ENCODE measurements around the gene TMEM255B. TPM values are rescaled to one million over a fixed set of nuclear protein-coding genes. Genes with fewer than 3 reads are reported as not detected.
A peak's percentile ranks its signal among the peaks of the same experiment; 100 is the strongest.

The TMEM255B gene
- total RNA-seq, 1 experiment from 2014 or later, result 2.8 TPM

GRCh38 chr13:113864273-113864890 lies 105.4 kb downstream of the TMEM255B start:
- H4K91ac ChIP-seq (ENCODE audit: insufficient read length, low read depth, low read length), result no peak overlapping the region
- peaks cover 2% of the 10 kb centered on the region for H4K20me1 ChIP-seq (ENCODE audit: control insufficient read depth, insufficient read depth, insufficient read length)
- Mint-ChIP-seq H3K4me1 (peaks cover 41 to 44% of the 10 kb centered on the region in 2 experiments), H3K36me3 (ENCODE audit: insufficient read depth in 1 of 3, low read depth in 3 of 3) (peaks cover 0 to 6% (median under 1%) of the 10 kb centered on the region in 3 experiments; a peak in 4 of 7 replicates), H3K4me3 (peak overlapping the region; percentile 65 to 83), H3K27me3 (ENCODE audit: low read depth) (peaks cover 42% of the 10 kb centered on the region), H3K9me3 (peaks cover 0 to 9% of the 10 kb centered on the region in 2 experiments; a peak in 2 of 5 replicates), H3K27ac (no peak overlapping the region; a peak in 1 of 7 replicates)
- TF ChIP-seq CTCF (conservative IDR thresholded peaks at IDR 0.05), result no peak
- no peak overlapping the region for H3K56ac ChIP-seq (ENCODE audit: insufficient read length, low read depth, low read length)
- H3T11ph ChIP-seq (ENCODE audit: low read length), result no peak overlapping the region
- H2BK12ac ChIP-seq (ENCODE audit: insufficient read length, low read depth, low read length), result no peak overlapping the region
- H2BK15ac ChIP-seq (ENCODE audit: low read depth, low read length), result no peak overlapping the region
- no peak for DNase-seq
- no peak overlapping the region for H2BK5ac ChIP-seq (ENCODE audit: insufficient read length, low read length)
- no peak overlapping the region for H3K4ac ChIP-seq (ENCODE audit: low read depth, low read length)
- H3K23me2 ChIP-seq (ENCODE audit: insufficient read length, low read depth, low read length, poor library complexity, severe bottlenecking), result peaks cover 7% of the 10 kb centered on the region
- peaks cover 12% of the 10 kb centered on the region; the same call in 1 of the 2 replicates for H3K4me1 ChIP-seq (ENCODE audit: insufficient read depth, low read length)
- peak overlapping the region; percentile 66 for H3K4me2 ChIP-seq (ENCODE audit: insufficient read depth, insufficient read length, low read length)
- no CpG with 5 or more reads among the region's 10 CpGs for WGBS (ENCODE audit: extremely low coverage, insufficient read length, low lambda C conversion rate)
- no peak overlapping the region for H4K5ac ChIP-seq (ENCODE audit: insufficient read length, low read depth, low read length)
- no peak overlapping the region for H2BK120ac ChIP-seq (ENCODE audit: low read depth, low read length, poor library complexity, severe bottlenecking)
- H2AFZ ChIP-seq (ENCODE audit: low read length), result no peak overlapping the region
- H3K79me2 ChIP-seq (ENCODE audit: insufficient read depth, low read length), result no peaks in the 10 kb centered on the region
- no peak overlapping the region for H2AK5ac ChIP-seq (ENCODE audit: insufficient read length, low read length)
- H3K23ac ChIP-seq (ENCODE audit: insufficient read length, low read depth, low read length), result no peak overlapping the region
- no peak overlapping the region for H3K27ac ChIP-seq (ENCODE audit: insufficient read length, low read depth, low read length)
- no peak overlapping the region for H3K9ac ChIP-seq (ENCODE audit: extremely low read depth, insufficient read length, low read length)
- H3K27me3 ChIP-seq (ENCODE audit: insufficient read depth, low read length), result peaks cover 4% of the 10 kb centered on the region; the same call in 1 of the 2 replicates
- H3K14ac ChIP-seq (ENCODE audit: insufficient read depth, low read length), result no peak overlapping the region
- H3K9me3 ChIP-seq (ENCODE audit: control insufficient read depth, low read depth, low read length), result no peaks in the 10 kb centered on the region
- H3K18ac ChIP-seq (ENCODE audit: insufficient read length, low read depth, low read length), result no peak overlapping the region
- no peak overlapping the region for H2BK20ac ChIP-seq (ENCODE audit: low read depth, low read length, poor library complexity, severe bottlenecking)
- no peaks in the 10 kb centered on the region for H3K79me1 ChIP-seq (ENCODE audit: insufficient read depth, low read depth, low read length, poor library complexity, severe bottlenecking)
- no peak overlapping the region for H4K8ac ChIP-seq (replicated peaks; ENCODE audit: insufficient read length, low read depth, low read length)

Data from H9 (cell line).